Panc1 (cell line): ENCODE results near the gene CISD1. TPM values are rescaled to one million over a fixed set of nuclear protein-coding genes. Genes with fewer than 3 reads are reported as not detected.

ENCODE experiments used
- ATAC-seq: fragments of 200-7000 bp; cut with Tn5 transposase; 2 replicates; pipeline ENCODE4 v1.9.1; 2020; ENCODE audit warnings: mild to moderate bottlenecking, moderate library complexity
- BruUV-seq: library from RNA; stranded (reverse); fragments of 400-500 nt; replicated peaks from 2 replicates; lab custom pipeline; 2021; lab: Mats Ljungman, UMichigan
- CTCF ChIA-PET: fragments of 300-600 bp; sonication (Branson Sonifier 250); formaldehyde crosslinking; loops from one replicate; lab custom pipeline; 2022; ENCODE audit warnings: antibody characterized with exemption; lab: Charles Lee
- POLR2A ChIA-PET: fragments of 300-600 bp; sonication (Branson Sonifier 250); formaldehyde crosslinking; loops from one replicate; lab custom pipeline; 2022; ENCODE audit warnings: antibody characterized with exemption; lab: Charles Lee
- DNase-seq: peaks from one replicate; pipeline ENCODE4 v3.0.0-alpha.2; 2010; ENCODE audit warnings: low read depth, low spot score
- H3K27ac ChIP-seq: 2 replicates; pipeline ENCODE4 v1.5.1; 2011; ENCODE audit warnings: mild to moderate bottlenecking, low read length, inconsistent platforms
- H3K27me3 ChIP-seq: fragments of 200-500 bp; sonication (Bioruptor generic); 2 replicates; pipeline ENCODE4 v1.6.0; 2014; ENCODE audit warnings: low read length, inconsistent platforms; ENCODE audit not compliant: control insufficient read depth, insufficient read depth
- H3K36me3 ChIP-seq: fragments of 200-500 bp; sonication (Bioruptor generic); 2 replicates; pipeline ENCODE4 v1.5.1; 2014; ENCODE audit warnings: inconsistent platforms, mild to moderate bottlenecking, low read length, moderate library complexity; ENCODE audit not compliant: control insufficient read depth, insufficient read depth
- H3K4me1 ChIP-seq: 2 replicates; pipeline ENCODE4 v1.5.1; 2011; ENCODE audit warnings: inconsistent platforms, mild to moderate bottlenecking, low read length, moderate library complexity; ENCODE audit not compliant: control insufficient read depth, insufficient read depth
- H3K4me3 ChIP-seq, 2 experiments: 2 replicates each; pipeline ENCODE4 v1.5.1; 2011 to 2012; ENCODE audit warnings: low read depth in 2 of 2, low read length in 2 of 2, mild to moderate bottlenecking in 2 of 2, inconsistent platforms in 1 of 2, moderate library complexity in 1 of 2
- H3K9me3 ChIP-seq: fragments of 200-500 bp; sonication (Bioruptor generic); 2 replicates; pipeline ENCODE4 v1.5.1; 2014; ENCODE audit warnings: low read depth, mild to moderate bottlenecking, inconsistent platforms, low read length, moderate library complexity; ENCODE audit not compliant: control insufficient read depth, insufficient read depth
- CTCF ChIP-seq: fragments of 450-650 bp; IDR thresholded peaks from 2 replicates; pipeline ENCODE4 v1.5.1; 2017; ENCODE audit warnings: mild to moderate bottlenecking
- POLR2AphosphoS5 ChIP-seq: IDR thresholded peaks from 2 replicates; pipeline ENCODE4 v1.6.1; 2012; ENCODE audit warnings: mild to moderate bottlenecking, low read depth, low read length, moderate library complexity
- REST ChIP-seq, 2 experiments: IDR thresholded peaks; 2 replicates each; pipeline ENCODE4 v1.6.1; 2011 to 2012; ENCODE audit warnings: low read depth in 2 of 2, control low read depth in 1 of 2, low read length in 1 of 2, mild to moderate bottlenecking in 1 of 2, moderate library complexity in 1 of 2; ENCODE audit not compliant: insufficient read depth in 1 of 2
- SIN3A ChIP-seq: IDR thresholded peaks from 2 replicates; pipeline ENCODE4 v1.6.1; 2012; ENCODE audit warnings: low read depth, mild to moderate bottlenecking, low read length, moderate library complexity, borderline replicate concordance; ENCODE audit not compliant: insufficient read depth
- TCF7L2 ChIP-seq: IDR thresholded peaks from 2 replicates; pipeline ENCODE4 v1.6.1; 2011; ENCODE audit warnings: mild to moderate bottlenecking, low read depth, low read length, inconsistent platforms
- in situ Hi-C: cut with HindIII; loops from 2 replicates; pipeline ENCODE4 v1.10.0; 2016; ENCODE audit warnings: low sequenced_read_pairs, low pct_unique_long_range_greater_than_20kb
- intact Hi-C: fragments of 100-400 bp; cut with micrococcal nuclease; formaldehyde crosslinking; loops from one replicate; pipeline ENCODE4 v1.10.0; 2022; ENCODE audit not compliant: unreplicated experiment
- total RNA-seq: library from RNA; stranded (reverse); gene quantifications from one replicate; pipeline ENCODE4 v1.2.1, GENCODE V29; 2021; ENCODE audit not compliant: unreplicated experiment

The CISD1 gene
- total RNA-seq, 1 experiment from 2014 or later = 64.1 TPM

- peaks cover 3% of the 10 kb centered on the region; the same call in 1 of the 2 replicates for H3K27me3 ChIP-seq
- intact Hi-C loops = no loop called here
- no peak overlapping the region for H3K4me3 ChIP-seq
- in situ Hi-C loops = no loop called here
- H3K27ac ChIP-seq = no peak overlapping the region
- ChIA-PET CTCF (interaction anchor here (0.7 kb wide), 1 partner anchor 59 kb away, joined by 6 read pairs; no protein-coding TSS in a partner anchor), POLR2A (no interaction called here)
- H3K36me3 ChIP-seq = no peaks in the 10 kb centered on the region
- TF ChIP-seq SIN3A (no peak), CTCF (no peak), POLR2AphosphoS5 (no peak), REST (IDR thresholded peaks at IDR 0.05; ENCODE audit: insufficient read depth in 1 of 2, low read depth in 2 of 2, low read length in 1 of 2) (no peak), TCF7L2 (no peak)
- H3K4me1 ChIP-seq = peaks cover 4% of the 10 kb centered on the region; the same call in 1 of the 2 replicates
- H3K9me3 ChIP-seq = no peaks in the 10 kb centered on the region
- ATAC-seq (no peak), DNase-seq (no peak)
- no TSS peak for BruUV-seq
Observed at GRCh38 chr10:58326967-58327381, 58.0 kb downstream of the CISD1 start.

- CTCF ChIA-PET = no interaction called here
Observed at GRCh38 chr10:58328233-58328632, 59.3 kb downstream of the CISD1 start.

More at GRCh38 chr10:58328233-58328632, 59.3 kb downstream of the CISD1 start:
- ATAC-seq = no peak
- Histone ChIP-seq H3K27ac (no peak overlapping the region), H3K36me3 (no peaks in the 10 kb centered on the region), H3K4me3 (no peak overlapping the region), H3K4me1 (no peaks in the 10 kb centered on the region), H3K27me3 (peaks cover 3% of the 10 kb centered on the region; the same call in 1 of the 2 replicates), H3K9me3 (no peaks in the 10 kb centered on the region)
- in situ Hi-C loops = no loop called here
- POLR2A ChIA-PET = no interaction called here
- DNase-seq = no peak
- intact Hi-C loops = no loop called here
- BruUV-seq = no TSS peak
- TF ChIP-seq REST (IDR thresholded peaks at IDR 0.05; ENCODE audit: insufficient read depth in 1 of 2, low read depth in 2 of 2, low read length in 1 of 2) (no peak), TCF7L2 (no peak), POLR2AphosphoS5 (no peak), CTCF (no peak), SIN3A (no peak)
